Upper lobe of right lung (tissue), 1 donor: Measurements from ENCODE around the gene SARNP. TPM values are rescaled to one million over a fixed set of nuclear protein-coding genes. Genes with fewer than 3 reads are reported as not detected.

Source experiments
- ATAC-seq: fragments of 200-7000 bp; cut with Tn5 transposase; one replicate; pipeline ENCODE4 v1.9.1; 2020; ENCODE audit warnings: mild to moderate bottlenecking, moderate library complexity
- DNase-seq: peaks from one replicate; pipeline ENCODE4 v3.0.0-alpha.2; 2020
- H3K27ac ChIP-seq: fragments of 200-600 bp; one replicate; pipeline ENCODE4 v1.8.0; 2022
- H3K27me3 ChIP-seq: fragments of 200-600 bp; one replicate; pipeline ENCODE4 v1.8.0; 2022; ENCODE audit warnings: mild to moderate bottlenecking
- H3K36me3 ChIP-seq: fragments of 200-600 bp; one replicate; pipeline ENCODE4 v1.8.0; 2022
- H3K4me1 ChIP-seq: fragments of 200-600 bp; one replicate; pipeline ENCODE4 v1.8.0; 2022
- H3K4me3 ChIP-seq: fragments of 200-600 bp; one replicate; pipeline ENCODE4 v1.8.0; 2022; ENCODE audit warnings: mild to moderate bottlenecking
- H3K9me3 ChIP-seq: fragments of 200-600 bp; one replicate; pipeline ENCODE4 v1.8.0; 2022
- intact Hi-C: fragments of 100-400 bp; cut with DNase I; formaldehyde crosslinking; loops from one replicate; pipeline ENCODE4 v1.11.0; 2022
- total RNA-seq: library from RNA; stranded (reverse); fragmentation: NEBNext Ultra II Directional; extraction: Animal tissue kit (Norgen Biotek cat#: 25700); gene quantifications from one replicate; pipeline ENCODE4 v1.2.1, GENCODE V29; 2021
- TF ChIP-seq, protein P1 (sequence below): fragments of 200-600 bp; IDR thresholded peaks from one replicate; pipeline ENCODE4 v1.8.0; 2022; ENCODE audit warnings: antibody characterized with exemption
- donor health status: DM: no; HTN: yes; CAD: no; lungs with severe emphysema.

SARNP gene
- total RNA-seq, 1 donor from 2014 or later = 43.6 TPM

DNA sequence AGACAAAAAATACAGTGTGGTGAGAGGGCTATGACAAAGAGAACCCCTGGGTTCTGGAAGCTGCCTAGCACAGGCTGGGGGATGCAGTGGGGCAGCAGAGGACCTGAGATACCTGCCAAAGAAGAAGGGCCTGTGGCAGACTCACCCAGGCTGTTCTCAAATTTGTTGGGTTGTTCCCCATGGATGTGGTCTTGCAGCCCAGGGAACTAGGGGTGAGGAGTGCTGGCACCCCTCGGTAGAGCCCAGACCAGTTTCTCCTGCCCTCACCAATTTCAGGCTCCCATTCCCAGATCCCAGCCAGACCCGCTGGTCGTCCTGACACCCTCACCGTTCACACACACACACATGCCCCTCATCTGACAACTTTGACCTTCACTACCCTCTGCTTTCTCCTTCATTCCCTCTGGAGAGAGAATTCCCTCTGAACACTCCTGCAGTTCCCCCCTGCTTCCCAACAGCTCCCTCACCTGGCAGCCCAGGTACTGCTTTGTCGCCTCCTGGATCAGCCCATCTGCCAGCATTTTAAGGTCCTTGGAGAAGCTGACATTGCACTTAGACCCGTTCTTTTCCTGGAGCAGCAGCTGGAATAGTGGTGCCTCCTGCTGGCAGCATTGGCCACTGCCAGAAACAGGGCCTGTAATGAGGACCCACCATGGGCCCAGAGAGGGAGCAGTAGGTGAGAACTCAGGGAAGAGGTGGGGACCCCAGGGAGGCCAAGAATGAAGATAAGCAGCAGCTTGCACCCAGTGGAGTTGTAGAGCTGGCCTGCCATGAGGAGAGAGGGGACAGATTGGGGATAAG is 80.5 kb downstream of the SARNP start:
- no peak overlapping the region for H3K27ac ChIP-seq
- intact Hi-C loops = no loop called here
- TF ChIP-seq, protein P1, sequence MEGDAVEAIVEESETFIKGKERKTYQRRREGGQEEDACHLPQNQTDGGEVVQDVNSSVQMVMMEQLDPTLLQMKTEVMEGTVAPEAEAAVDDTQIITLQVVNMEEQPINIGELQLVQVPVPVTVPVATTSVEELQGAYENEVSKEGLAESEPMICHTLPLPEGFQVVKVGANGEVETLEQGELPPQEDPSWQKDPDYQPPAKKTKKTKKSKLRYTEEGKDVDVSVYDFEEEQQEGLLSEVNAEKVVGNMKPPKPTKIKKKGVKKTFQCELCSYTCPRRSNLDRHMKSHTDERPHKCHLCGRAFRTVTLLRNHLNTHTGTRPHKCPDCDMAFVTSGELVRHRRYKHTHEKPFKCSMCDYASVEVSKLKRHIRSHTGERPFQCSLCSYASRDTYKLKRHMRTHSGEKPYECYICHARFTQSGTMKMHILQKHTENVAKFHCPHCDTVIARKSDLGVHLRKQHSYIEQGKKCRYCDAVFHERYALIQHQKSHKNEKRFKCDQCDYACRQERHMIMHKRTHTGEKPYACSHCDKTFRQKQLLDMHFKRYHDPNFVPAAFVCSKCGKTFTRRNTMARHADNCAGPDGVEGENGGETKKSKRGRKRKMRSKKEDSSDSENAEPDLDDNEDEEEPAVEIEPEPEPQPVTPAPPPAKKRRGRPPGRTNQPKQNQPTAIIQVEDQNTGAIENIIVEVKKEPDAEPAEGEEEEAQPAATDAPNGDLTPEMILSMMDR = peak; percentile 75
- no peak overlapping the region for H3K4me3 ChIP-seq
- DNase-seq (peak; percentile 89), ATAC-seq (peak; percentile 88)
- peaks cover 9% of the 10 kb centered on the region for H3K4me1 ChIP-seq
- H3K36me3 ChIP-seq = no peaks in the 10 kb centered on the region
- H3K27me3 ChIP-seq = no peaks in the 10 kb centered on the region
- no peaks in the 10 kb centered on the region for H3K9me3 ChIP-seq

GRCh38 chr12:55736076-55736475 is 81.4 kb downstream of the SARNP start:
- Histone ChIP-seq H3K4me1 (peaks cover 10% of the 10 kb centered on the region), H3K27ac (no peak overlapping the region)
- intact Hi-C loops = no loop called here

DNA sequence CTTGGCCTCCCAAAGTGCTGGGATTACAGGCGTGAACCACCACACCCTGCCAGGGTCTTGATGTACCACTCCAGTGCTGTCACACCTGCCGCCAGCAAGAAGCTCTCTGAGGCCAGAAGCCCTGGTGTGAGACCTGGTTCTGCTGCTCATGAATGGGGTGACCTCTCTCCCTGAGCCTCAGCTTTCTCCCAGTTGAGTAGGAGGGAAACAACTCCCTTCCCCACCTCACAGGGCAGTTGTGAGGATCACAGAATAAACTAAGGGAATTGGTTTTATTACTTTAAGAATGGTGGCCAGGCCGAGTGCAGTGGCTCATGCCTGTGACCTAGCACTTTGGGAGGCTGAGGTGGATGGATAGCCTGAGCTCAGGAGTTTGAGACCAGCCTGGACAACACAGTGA is 82.9 kb downstream of the SARNP start:
- no peaks in the 10 kb centered on the region for H3K27me3 ChIP-seq
- intact Hi-C loops = no loop called here
- TF ChIP-seq, protein P1 = no peak
- H3K9me3 ChIP-seq = no peaks in the 10 kb centered on the region
- ATAC-seq = no peak
- H3K4me3 ChIP-seq = no peak overlapping the region
- H3K27ac ChIP-seq = no peak overlapping the region
- DNase-seq = no peak
- peaks cover 22% of the 10 kb centered on the region for H3K4me1 ChIP-seq
- no peaks in the 10 kb centered on the region for H3K36me3 ChIP-seq

More at GRCh38 chr12:55736076-55736475, 81.4 kb downstream of the SARNP start:
- DNase-seq = no peak
- TF ChIP-seq, protein P1 = no peak
- no peaks in the 10 kb centered on the region for H3K9me3 ChIP-seq
- ATAC-seq = no peak
- H3K27me3 ChIP-seq = no peaks in the 10 kb centered on the region
- H3K4me3 ChIP-seq = no peak overlapping the region
- no peaks in the 10 kb centered on the region for H3K36me3 ChIP-seq

GRCh38 chr12:55733858-55734257 is 83.7 kb downstream of the SARNP start:
- Histone ChIP-seq H3K36me3 (no peaks in the 10 kb centered on the region), H3K9me3 (no peaks in the 10 kb centered on the region), H3K27ac (no peak overlapping the region), H3K4me3 (no peak overlapping the region), H3K27me3 (no peaks in the 10 kb centered on the region), H3K4me1 (peaks cover 22% of the 10 kb centered on the region)
- intact Hi-C loops = no loop called here
- ATAC-seq (no peak), DNase-seq (no peak)
- TF ChIP-seq, protein P1 = no peak

DNA sequence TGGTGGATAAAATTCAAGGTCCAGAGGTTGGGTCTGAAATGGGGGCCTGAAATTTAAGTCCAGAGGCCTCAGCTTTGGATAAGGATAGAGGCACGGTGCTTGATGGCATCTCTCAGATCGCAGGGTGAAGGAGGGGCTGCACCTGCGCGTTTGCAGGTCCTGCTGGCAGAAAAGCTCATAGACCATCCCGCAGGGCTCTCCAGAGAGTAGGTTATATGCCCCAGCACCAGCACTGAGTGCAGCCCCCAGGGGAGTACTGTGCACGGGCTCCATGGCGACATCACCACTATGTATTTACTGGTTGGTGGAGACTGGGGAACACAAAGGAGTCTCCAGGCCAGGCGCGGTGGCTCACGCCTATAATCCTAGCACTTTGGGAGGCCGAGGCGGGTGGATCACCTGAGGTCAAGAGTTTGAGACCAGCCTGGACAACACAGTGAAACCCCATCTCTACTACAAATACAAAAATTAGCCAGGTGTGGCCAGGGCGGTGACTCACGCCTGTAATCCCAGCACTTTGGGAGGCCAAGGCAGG is 84.4 kb downstream of the SARNP start:
- intact Hi-C loops = no loop called here
- TF ChIP-seq, protein P1 = no peak
- Histone ChIP-seq H3K4me1 (peaks cover 19% of the 10 kb centered on the region), H3K9me3 (no peaks in the 10 kb centered on the region), H3K4me3 (no peak overlapping the region), H3K27ac (no peak overlapping the region), H3K36me3 (no peaks in the 10 kb centered on the region), H3K27me3 (no peaks in the 10 kb centered on the region)
- ATAC-seq = no peak
- no peak for DNase-seq
